ENCODE measurements around the gene ANKRD13D.
A peak's percentile ranks its signal among the peaks of the same experiment; 100 is the strongest.

The ANKRD13D gene

GRCh38 chr11:67275606-67276409 lies 13.3 kb upstream of the ANKRD13D start:
- DNase-seq: no peak

GRCh38 chr11:67276781-67277230 lies 12.3 kb upstream of the ANKRD13D start:
- peak; percentile 77 for DNase-seq

GRCh38 chr11:67277231-67277961 lies 11.7 kb upstream of the ANKRD13D start:
- DNase-seq: peak; percentile 89

GRCh38 chr11:67278135-67278938 lies 10.8 kb upstream of the ANKRD13D start:
- no peak for DNase-seq

GRCh38 chr11:67278939-67279588 lies 10.0 kb upstream of the ANKRD13D start:
- DNase-seq: no peak

- no peak for DNase-seq
These were observed 9.3 kb upstream of the ANKRD13D start for GRCh38 chr11:67279589-67280340.

- DNase-seq: no peak
These were observed 8.7 kb upstream of the ANKRD13D start for GRCh38 chr11:67280341-67280787.

- DNase-seq: no peak
These were observed 8.1 kb upstream of the ANKRD13D start for GRCh38 chr11:67280788-67281551.

- no peak for DNase-seq
These were observed 7.5 kb upstream of the ANKRD13D start for GRCh38 chr11:67281552-67282150.

GRCh38 chr11:67282155-67282875 lies 6.8 kb upstream of the ANKRD13D start:
- DNase-seq: no peak

- no peak for DNase-seq
These were observed 6.2 kb upstream of the ANKRD13D start for GRCh38 chr11:67282876-67283371.

GRCh38 chr11:67283481-67283963 lies 5.6 kb upstream of the ANKRD13D start:
- no peak for DNase-seq

- DNase-seq: no peak
These were observed 4.1 kb upstream of the ANKRD13D start for GRCh38 chr11:67284811-67285540.

- no peak for DNase-seq
These were observed 3.3 kb upstream of the ANKRD13D start for GRCh38 chr11:67285541-67286498.

GRCh38 chr11:67286621-67287333 lies 2.3 kb upstream of the ANKRD13D start:
- DNase-seq: no peak

- no peak for DNase-seq
These were observed 1.5 kb upstream of the ANKRD13D start for GRCh38 chr11:67287355-67288197.

Data from stimulated activated CD8-positive, alpha-beta memory T cell treated with anti-CD3 and anti-CD28 coated beads, Interleukin-4, amount 100 ng/mL, for 48 hours (primary cell).